HG03280 (cell line): ENCODE results near the gene C9orf72.

ENCODE experiments used
- ATAC-seq: cut with Tn5 transposase; IDR thresholded peaks from one replicate; pipeline ENCODE4 v1.9.1; 2021; ENCODE audit warnings: mild to moderate bottlenecking, moderate library complexity; ENCODE audit not compliant: unreplicated experiment

C9orf72 gene

GRCh38 chr9:27581826-27582225 lies 8.5 kb upstream of the C9orf72 start:
- no peak for ATAC-seq

- ATAC-seq = peak; percentile 88
Measured at GRCh38 chr9:27573634-27574590, 631 bp upstream of the C9orf72 start.

GRCh38 chr9:27572566-27572917 lies 739 bp downstream of the C9orf72 start:
- peak; percentile 32 for ATAC-seq

- ATAC-seq = no peak
Measured at GRCh38 chr9:27572061-27572460, 1.2 kb downstream of the C9orf72 start.

- no peak for ATAC-seq
Measured at GRCh38 chr9:27571011-27571410, 2.3 kb downstream of the C9orf72 start.

GRCh38 chr9:27569406-27569805 lies 3.9 kb downstream of the C9orf72 start:
- ATAC-seq = no peak

- ATAC-seq = no peak
Measured at GRCh38 chr9:27566118-27566517, 7.2 kb downstream of the C9orf72 start.

GRCh38 chr9:27565696-27566095 lies 7.6 kb downstream of the C9orf72 start:
- ATAC-seq = no peak

- ATAC-seq = no peak
Measured at GRCh38 chr9:27564670-27565069, 8.6 kb downstream of the C9orf72 start.

GRCh38 chr9:27563738-27564430 lies 9.4 kb downstream of the C9orf72 start:
- ATAC-seq = no peak

- no peak for ATAC-seq
Measured at GRCh38 chr9:27561685-27562084, 11.6 kb downstream of the C9orf72 start.

GRCh38 chr9:27560457-27560856 lies 12.8 kb downstream of the C9orf72 start:
- ATAC-seq = no peak

GRCh38 chr9:27558307-27558706 lies 15.0 kb downstream of the C9orf72 start:
- no peak for ATAC-seq

GRCh38 chr9:27556470-27556869 lies 16.8 kb downstream of the C9orf72 start:
- no peak for ATAC-seq

GRCh38 chr9:27554712-27555111 lies 18.6 kb downstream of the C9orf72 start:
- no peak for ATAC-seq

- ATAC-seq = no peak
Measured at GRCh38 chr9:27549196-27549755, 24.0 kb downstream of the C9orf72 start.

GRCh38 chr9:27548055-27548741 lies 25.1 kb downstream of the C9orf72 start:
- ATAC-seq = no peak

GRCh38 chr9:27545471-27545870 lies 27.8 kb downstream of the C9orf72 start:
- ATAC-seq = no peak

- no peak for ATAC-seq
Measured at GRCh38 chr9:27542508-27542907, 30.8 kb downstream of the C9orf72 start.

- no peak for ATAC-seq
Measured at GRCh38 chr9:27541740-27542139, 31.5 kb downstream of the C9orf72 start.

- no peak for ATAC-seq
Measured at GRCh38 chr9:27540502-27540901, 32.8 kb downstream of the C9orf72 start.
